ENCODE measurements around the gene MPPE1.

- TF ChIP-seq GATA2 (IDR thresholded peaks at IDR 0.05; ENCODE audit: low read depth, low read length) (no peak), GATA3 (IDR thresholded peaks at IDR 0.05; ENCODE audit: low read depth, low read length) (no peak)
These were observed 22.7 kb downstream of the MPPE1 start for GRCh38 chr18:11885278-11885947.

All from SH-SY5Y (cell line).